K562 (cell line): ENCODE results near the gene C1QTNF12. TPM values are rescaled to one million over a fixed set of nuclear protein-coding genes. Genes with fewer than 3 reads are reported as not detected.

Source experiments
- ATAC-seq: fragments of 200-7000 bp; cut with Tn5 transposase; 3 replicates; pipeline ENCODE4 v1.9.1; 2020; ENCODE audit warnings: moderate library complexity
- BruUV-seq: library from RNA; stranded (reverse); fragments of 400-500 nt; replicated peaks from 2 replicates; lab custom pipeline; 2021; lab: Mats Ljungman, UMichigan
- CTCF ChIA-PET: fragments of 300-600 bp; formaldehyde crosslinking; extraction: SDS; loops from one replicate; lab custom pipeline; 2021; ENCODE audit warnings: low intra/inter-chr PET ratio; lab: Yijun Ruan, JAX
- POLR2A ChIA-PET: fragments of 300-600, 350-650 bp; sonication (Branson Sonifier 250); formaldehyde crosslinking; extraction: SDS; loops from one replicate; lab custom pipeline; 2021; ENCODE audit warnings: antibody characterized with exemption, inconsistent platforms; lab: Yijun Ruan, JAX
- DNase-seq, 4 experiments: peaks; one replicate each; pipeline versions ENCODE4 v3.0.0 to v3.0.0-alpha.2; 2011 to 2018; ENCODE audit warnings: low spot score in 3 of 4, mixed read lengths in 3 of 4; ENCODE audit errors: extremely low read depth in 1 of 4
- FAIRE-seq: peaks from 2 replicates; lab custom pipeline; 2011; peaks lifted over from hg19 to GRCh38; lab: Jason Lieb, UNC
- H2AFZ ChIP-seq: 2 replicates; pipeline ENCODE4 v1.6.0; 2011; ENCODE audit warnings: low read depth, low read length, control low read depth, inconsistent platforms
- H3K27ac ChIP-seq: fragments of 200-600 bp; 3 replicates; pipeline ENCODE4 v1.8.0; 2011; ENCODE audit warnings: low read depth, mild to moderate bottlenecking, control low read depth, inconsistent platforms, low read length, moderate library complexity, mixed read lengths; ENCODE audit errors: extremely low read depth
- H3K27me3 ChIP-seq, 2 experiments: fragments of 300-600 bp in 1 of 2; 2 replicates in 1 of 2; 3 replicates in 1 of 2; pipeline versions ENCODE4 v1.6.0 to v1.8.0; 2011; ENCODE audit warnings: inconsistent platforms in 2 of 2, low read length in 2 of 2, mild to moderate bottlenecking in 1 of 2, mixed read lengths in 1 of 2, moderate library complexity in 1 of 2; ENCODE audit not compliant: control insufficient read depth in 2 of 2, insufficient read depth in 2 of 2
- H3K36me3 ChIP-seq: fragments of 300-600 bp; 3 replicates; pipeline ENCODE4 v1.8.0; 2011; ENCODE audit warnings: mild to moderate bottlenecking, low read length, inconsistent platforms; ENCODE audit not compliant: control insufficient read depth, insufficient read depth
- H3K4me1 ChIP-seq, 2 experiments: fragments of 200-600 bp in 1 of 2; replicated peaks in 1 of 2; 2 replicates in 1 of 2; 3 replicates in 1 of 2; pipeline versions ENCODE4 v1.5.1 to v1.8.0; 2011; ENCODE audit warnings: inconsistent platforms in 2 of 2, low read length in 2 of 2, mild to moderate bottlenecking in 1 of 2, mixed read lengths in 1 of 2, moderate library complexity in 1 of 2; ENCODE audit not compliant: control insufficient read depth in 2 of 2, insufficient read depth in 2 of 2
- H3K4me2 ChIP-seq: 2 replicates; pipeline ENCODE4 v1.6.1; 2011; ENCODE audit warnings: low read length, control low read depth, inconsistent platforms, mixed read lengths; ENCODE audit not compliant: insufficient read depth
- H3K4me3 ChIP-seq: fragments of 200-600 bp; sonication (generic), shearing (Covaris generic); 2 replicates; pipeline ENCODE4 v1.5.1; 2016; ENCODE audit warnings: control low read depth, inconsistent platforms
- H3K79me2 ChIP-seq: fragments of 200-600 bp; 3 replicates; pipeline ENCODE4 v1.8.0; 2011; ENCODE audit warnings: low read length, inconsistent platforms; ENCODE audit not compliant: control insufficient read depth, insufficient read depth
- H3K9ac ChIP-seq, 2 experiments: 2 replicates each; pipeline versions ENCODE4 v1.6.0 to v1.6.1; 2011; ENCODE audit warnings: low read depth in 2 of 2, low read length in 2 of 2, control low read depth in 1 of 2, inconsistent platforms in 1 of 2, mild to moderate bottlenecking in 1 of 2, mixed read lengths in 1 of 2; ENCODE audit not compliant: insufficient read depth in 1 of 2
- H3K9me1 ChIP-seq: one replicate; pipeline ENCODE4 v1.6.0; 2011; ENCODE audit warnings: inconsistent platforms, mild to moderate bottlenecking, low read length, moderate library complexity; ENCODE audit not compliant: control insufficient read depth, insufficient read depth
- H3K9me3 ChIP-seq: replicated peaks from 2 replicates; pipeline ENCODE4 v1.5.1; 2011; ENCODE audit warnings: low read depth, low read length, inconsistent platforms; ENCODE audit not compliant: control insufficient read depth, insufficient read depth
- H4K20me1 ChIP-seq: replicated peaks from 2 replicates; pipeline ENCODE4 v1.6.1; 2011; ENCODE audit warnings: low read length, inconsistent platforms, mixed read lengths; ENCODE audit not compliant: control insufficient read depth, insufficient read depth
- CC2D1A ChIP-seq: fragments of 450-650 bp; IDR thresholded peaks from 2 replicates; pipeline ENCODE4 v1.6.1; 2017; ENCODE audit warnings: mild to moderate bottlenecking
- CHCHD3 ChIP-seq: fragments of 250-450 bp; sonication (Bioruptor Pico); IDR thresholded peaks from 2 replicates; pipeline ENCODE4 v2.1.2; 2022; ENCODE audit warnings: mild to moderate bottlenecking
- ILK ChIP-seq: fragments of 450-650 bp; IDR thresholded peaks from 2 replicates; pipeline ENCODE4 v1.6.1; 2016; ENCODE audit warnings: missing genetic modification characterization, low read depth, mild to moderate bottlenecking, missing compliant biosample characterization, moderate library complexity, borderline replicate concordance
- MED1 ChIP-seq: sonication (generic); formaldehyde crosslinking; IDR thresholded peaks from 2 replicates; pipeline ENCODE4 v1.8.1; 2023; ENCODE audit warnings: missing genetic modification reagents, borderline replicate concordance
- PCBP2 ChIP-seq: fragments of 200-400 bp; formaldehyde crosslinking; IDR thresholded peaks from 2 replicates; pipeline ENCODE4 v1.6.1; 2018; ENCODE audit warnings: low read length, low read depth, mild to moderate bottlenecking, moderate library complexity; ENCODE audit not compliant: poor library complexity, severe bottlenecking
- PHB ChIP-seq: fragments of 250-450 bp; sonication (Bioruptor Pico); IDR thresholded peaks from 2 replicates; pipeline ENCODE4 v1.5.0; 2021
- PTBP1 ChIP-seq: fragments of 200-400 bp; formaldehyde crosslinking; IDR thresholded peaks from 2 replicates; pipeline ENCODE4 v1.6.1; 2017; ENCODE audit warnings: low read depth, low read length
- RAD21 ChIP-seq, 2 experiments: fragments of 250-450 bp in 1 of 2; fragments of 450-650 bp in 1 of 2; sonication (Bioruptor Pico) in 1 of 2; formaldehyde crosslinking in 1 of 2; IDR thresholded peaks in 1 of 2; conservative IDR thresholded peaks in 1 of 2; 2 replicates each; pipeline versions ENCODE4 v1.4.0 to v1.8.0; 2020 to 2022; ENCODE audit warnings: mild to moderate bottlenecking in 2 of 2, moderate library complexity in 1 of 2
- RBM34 ChIP-seq: fragments of 200-400 bp; formaldehyde crosslinking; IDR thresholded peaks from 2 replicates; pipeline ENCODE4 v1.6.1; 2018; ENCODE audit warnings: low read length, borderline replicate concordance; ENCODE audit not compliant: insufficient read depth
- REST ChIP-seq, 2 experiments: fragments of 450-650 bp; formaldehyde crosslinking in 1 of 2; IDR thresholded peaks; 2 replicates each; pipeline versions ENCODE4 v1.4.0 to v1.6.1; 2014 to 2020; ENCODE audit warnings: mild to moderate bottlenecking in 2 of 2, borderline replicate concordance in 1 of 2, low read depth in 1 of 2
- SRSF3 ChIP-seq: fragments of 200-400 bp; formaldehyde crosslinking; IDR thresholded peaks from 2 replicates; pipeline ENCODE4 v1.6.1; 2016; ENCODE audit warnings: mild to moderate bottlenecking, low read length, moderate library complexity; ENCODE audit not compliant: insufficient read depth
- TCFL5 ChIP-seq: fragments of 250-450 bp; sonication (Bioruptor Pico); conservative IDR thresholded peaks from 2 replicates; pipeline ENCODE4 v1.6.1; 2021; ENCODE audit warnings: mild to moderate bottlenecking, moderate library complexity, matching md5 sums
- ZNF655 ChIP-seq: fragments of 250-450 bp; sonication (Bioruptor Pico); IDR thresholded peaks from 2 replicates; pipeline ENCODE4 v1.5.0; 2021
- WGBS: fragments of 100-300 bp; shearing (Covaris generic); methylation state at CpG from one replicate; pipeline ENCODE4 v1.1.6; 2016; ENCODE audit warnings: low coverage, mixed read lengths; ENCODE audit not compliant: insufficient coverage; ENCODE audit errors: missing lambda C conversion rate; 5-methylcytosine and 5-hydroxymethylcytosine counted together
- in situ Hi-C: fragments of 300-500 bp; cut with MboI; formaldehyde crosslinking; loops from 4 replicates; pipeline ENCODE4 v1.15.0; 2018; ENCODE audit warnings: inconsistent platforms, mixed read lengths
- intact Hi-C: fragments of 100-400 bp; cut with micrococcal nuclease; formaldehyde crosslinking; loops from 2 replicates; pipeline ENCODE4 v1.14.2; 2022
- polyA plus RNA-seq, 8 experiments: library from polyadenylated mRNA; depleted of rRNA in 4 of 8; stranded (reverse) in 5 of 8; unstranded in 3 of 8; fragments of >200 nt; fragmentation: Nextera tagmentation in 2 of 8; fragmentation: Illumina TruSeq in 1 of 8; extraction: Ambion mirVana in 2 of 8; extraction: Trizol in 1 of 8; gene quantifications; 2 replicates each; pipeline versions ENCODE4 v1.2.1 to v1.2.3, GENCODE V29; 2011 to 2014; ENCODE audit warnings: inconsistent platforms in 1 of 8, missing spikeins in 1 of 8
- total RNA-seq, 7 experiments: library from RNA; depleted of rRNA in 6 of 7; stranded (reverse); fragments of >200 nt in 6 of 7; fragmentation: Illumina TruSeq in 2 of 7; extraction: Trizol in 2 of 7; gene quantifications; 2 replicates each; pipeline versions ENCODE4 v1.2.1 to v1.2.3, GENCODE V29; 2011 to 2021; ENCODE audit warnings: low replicate concordance in 1 of 7

The C1QTNF12 gene
- total and polyA plus RNA-seq, 9 of the 15 experiments (the other 6 are each of a cell fraction or from before 2014, with no cell fraction given), result 0.11 to 4.3 (median 0.93) TPM; not detected in 3

- no TSS peak for BruUV-seq
- in situ Hi-C loops, result no loop called here
- H3K4me3 ChIP-seq, result no peak overlapping the region
- H3K9me3 ChIP-seq, result no peaks in the 10 kb centered on the region
- peaks cover 3% of the 10 kb centered on the region for H3K9me1 ChIP-seq
- no peak overlapping the region for H3K9ac ChIP-seq
- DNase-seq, result no peak
- H3K4me2 ChIP-seq, result no peak overlapping the region
- peaks cover 3% of the 10 kb centered on the region; the same call in 1 of the 2 replicates for H4K20me1 ChIP-seq
- intact Hi-C loops, result no loop called here
- ChIA-PET CTCF (no interaction called here), POLR2A (interaction anchor here (0.6 kb wide), 1 partner anchor 223 kb away, joined by 3 read pairs; no protein-coding TSS in a partner anchor)
- H3K79me2 ChIP-seq, result no peaks in the 10 kb centered on the region
- peaks cover 0 to 65% of the 10 kb centered on the region in 2 experiments; a peak in 3 of 5 replicates for H3K4me1 ChIP-seq
- no peak for ATAC-seq
- 27% methylated on average over 14 of the region's 14 CpGs for WGBS
- peaks cover 2 to 25% of the 10 kb centered on the region in 2 experiments; a peak in 3 of 5 replicates for H3K27me3 ChIP-seq
- no peak overlapping the region for H2AFZ ChIP-seq
- no peak for FAIRE-seq
- H3K27ac ChIP-seq, result no peak overlapping the region
- TF ChIP-seq CHCHD3 (CRISPR knock-in tag), result no peak
- no peak for TF ChIP-seq PCBP2
- no peak for TF ChIP-seq CC2D1A
- TF ChIP-seq MED1 (CRISPR knock-in tag), result no peak
- no peak for TF ChIP-seq PHB (CRISPR knock-in tag)
- TF ChIP-seq TCFL5 (CRISPR knock-in tag), result no peak
- TF ChIP-seq ILK (tag), result no peak
- no peak for TF ChIP-seq REST (IDR thresholded peaks at IDR 0.05; ENCODE audit: borderline replicate concordance)
- TF ChIP-seq REST (CRISPR knock-in tag; IDR thresholded peaks at IDR 0.05; ENCODE audit: low read depth), result no peak
- no peak for TF ChIP-seq RAD21 (CRISPR knock-in tag; conservative IDR thresholded peaks at IDR 0.05 in 1 of 2, IDR thresholded peaks at IDR 0.05 in 1 of 2)
- TF ChIP-seq RBM34, result no peak
- TF ChIP-seq SRSF3, result no peak
- TF ChIP-seq PTBP1, result no peak
- no peak for TF ChIP-seq ZNF655 (CRISPR knock-in tag)
- H3K36me3 ChIP-seq, result no peaks in the 10 kb centered on the region
Measured at GRCh38 chr1:1282998-1283397, 36.5 kb upstream of the C1QTNF12 start.
